NCI-H2107 treated with DMSO at 0.1 percent for 48 hours (cell line): ENCODE measurements around the gene WWP2.
A peak's percentile ranks its signal among the peaks of the same experiment; 100 is the strongest.
"Not testable (repeated sequence)": the region's sequence is repeated elsewhere in the genome, so short reads cannot be mapped to it uniquely, and the experiment has no call there.

Source experiments
- DNase-seq: peaks from one replicate; lab custom pipeline; 2025; ENCODE audit not compliant: unreplicated experiment; lab: John Stamatoyannopoulos, UW

Gene WWP2

DNA sequence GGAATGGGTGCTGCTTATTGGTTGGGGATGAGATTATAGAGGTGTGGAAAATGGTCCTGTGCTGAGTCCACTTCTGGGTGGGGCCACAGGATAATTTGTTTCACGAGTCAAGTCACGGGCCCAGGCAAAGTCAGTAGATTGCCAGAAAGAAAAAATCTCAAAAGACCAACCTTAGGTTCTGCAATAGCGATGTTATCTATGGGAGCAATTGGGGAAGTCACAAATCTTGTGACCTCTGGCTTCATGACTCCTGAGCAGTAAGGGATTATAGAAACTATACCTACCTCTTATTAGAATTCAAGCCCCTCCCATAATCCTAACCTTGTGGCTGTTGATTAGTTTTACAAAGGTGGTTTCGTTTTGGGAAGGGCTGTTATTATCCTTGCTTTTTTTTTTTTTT, 31.4 kb downstream of the WWP2 start:
- no peak for DNase-seq

DNA sequence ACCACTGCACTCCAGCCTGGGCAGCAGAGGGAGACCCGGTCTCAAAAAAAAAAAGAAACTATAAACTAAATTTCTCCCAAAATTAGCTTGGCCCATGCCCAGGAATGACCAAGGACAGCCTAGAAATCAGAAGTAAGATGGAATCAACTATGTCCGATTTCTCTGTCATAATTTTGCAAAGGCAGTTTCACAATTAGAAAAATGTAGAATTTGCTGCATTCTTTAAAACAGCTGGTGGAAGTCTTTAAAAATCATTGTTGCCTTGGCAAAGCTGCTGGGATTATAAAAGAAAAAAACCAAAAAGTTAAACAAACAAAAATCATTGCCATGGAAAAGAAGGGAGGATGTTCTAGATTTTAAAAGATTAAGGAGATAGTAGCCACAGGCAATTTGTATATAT, 32.4 kb downstream of the WWP2 start:
- DNase-seq, result no peak

DNA sequence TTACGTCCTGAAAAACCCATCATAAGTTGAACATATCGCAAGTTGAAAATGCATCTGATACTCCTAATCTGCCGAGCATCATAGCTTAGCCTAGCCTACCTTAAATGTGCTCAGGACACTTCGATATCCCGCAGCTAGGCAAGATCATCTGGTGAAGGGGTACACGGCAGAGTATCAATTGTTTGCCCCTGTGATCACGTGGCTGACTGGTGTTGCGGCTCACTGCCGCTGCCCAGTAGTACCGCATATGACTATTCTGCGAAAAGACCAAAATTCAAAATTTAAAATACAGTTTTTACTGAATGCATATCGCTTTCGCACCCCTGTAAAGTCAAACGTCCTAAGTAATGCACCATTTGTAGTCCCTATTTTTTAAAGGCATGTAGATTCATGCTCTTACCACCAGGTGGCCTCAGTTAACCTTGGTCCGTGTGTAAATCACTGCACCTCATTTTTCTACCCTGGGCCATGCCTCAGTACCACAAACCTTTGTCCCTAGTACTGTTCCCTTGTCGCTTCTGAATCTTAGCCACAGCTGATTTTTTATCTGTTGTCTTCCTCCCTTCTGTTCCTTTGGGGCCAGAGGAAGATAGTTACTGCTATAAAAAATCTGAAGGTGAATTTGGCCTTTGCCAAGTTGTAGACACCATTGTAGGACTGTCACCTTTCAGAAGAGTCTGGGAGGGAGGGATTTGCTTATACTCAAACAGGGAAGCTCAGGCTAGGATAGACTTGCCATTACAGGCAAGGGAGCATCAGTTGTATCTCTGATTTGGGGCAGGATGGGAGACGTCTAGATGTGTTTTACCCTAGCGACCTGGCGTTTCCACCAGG, 34.4 kb downstream of the WWP2 start:
- peak; percentile 31 for DNase-seq

DNA sequence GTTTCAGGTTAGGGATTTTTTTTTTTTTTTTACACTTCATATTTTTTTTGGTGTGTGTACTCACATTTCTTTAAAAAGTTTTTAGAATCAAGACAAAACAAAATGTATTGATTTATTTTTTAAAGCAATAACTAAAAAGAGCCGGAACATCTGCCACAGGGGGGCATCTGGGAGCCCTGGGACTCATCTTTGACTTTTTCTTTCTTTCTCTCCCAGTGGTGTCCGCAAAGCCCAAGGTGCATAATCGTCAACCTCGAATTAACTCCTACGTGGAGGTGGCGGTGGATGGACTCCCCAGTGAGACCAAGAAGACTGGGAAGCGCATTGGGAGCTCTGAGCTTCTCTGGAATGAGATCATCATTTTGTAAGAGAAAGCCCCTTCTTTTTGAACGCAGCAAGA, 36.3 kb downstream of the WWP2 start:
- DNase-seq, result no peak

DNA sequence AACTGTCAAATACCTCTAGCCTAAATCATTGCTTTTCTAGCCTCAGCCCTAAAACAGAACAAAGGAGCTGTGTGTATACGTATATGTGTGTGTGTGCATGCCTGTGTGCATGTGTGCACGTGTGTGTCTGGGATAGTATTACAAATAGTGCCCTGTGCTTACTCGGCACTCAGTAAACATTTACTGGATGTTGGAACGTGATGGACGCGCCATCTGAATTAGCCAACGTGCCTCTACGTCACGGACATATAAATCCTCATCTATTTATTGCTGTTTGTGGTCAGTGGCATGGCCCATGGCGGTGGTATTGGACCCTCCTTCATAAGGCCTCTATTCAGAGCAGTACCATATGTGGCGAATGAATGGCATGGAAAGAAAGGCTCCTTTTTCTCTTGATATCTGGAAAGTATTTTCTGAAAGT, 37.5 kb downstream of the WWP2 start:
- DNase-seq, result no peak

DNA sequence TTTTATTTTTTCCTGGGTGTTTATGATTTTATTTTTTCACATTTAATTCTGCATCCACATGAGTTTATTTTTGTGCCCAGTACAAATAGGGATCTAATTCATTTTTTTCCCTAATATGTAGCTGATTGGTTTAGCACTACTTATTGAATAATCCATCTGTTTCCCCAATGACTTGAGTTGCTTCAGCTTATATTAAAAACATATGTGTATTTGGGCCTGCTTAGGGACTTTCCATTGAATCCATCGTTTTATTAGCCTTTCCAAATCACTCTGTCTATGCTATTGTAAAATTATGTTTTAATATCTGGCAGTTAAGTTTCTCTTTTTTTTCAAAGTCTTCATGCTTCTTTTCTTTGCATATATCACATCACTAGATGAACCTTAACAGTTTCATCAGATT, 42.2 kb downstream of the WWP2 start:
- DNase-seq, result no peak

DNA sequence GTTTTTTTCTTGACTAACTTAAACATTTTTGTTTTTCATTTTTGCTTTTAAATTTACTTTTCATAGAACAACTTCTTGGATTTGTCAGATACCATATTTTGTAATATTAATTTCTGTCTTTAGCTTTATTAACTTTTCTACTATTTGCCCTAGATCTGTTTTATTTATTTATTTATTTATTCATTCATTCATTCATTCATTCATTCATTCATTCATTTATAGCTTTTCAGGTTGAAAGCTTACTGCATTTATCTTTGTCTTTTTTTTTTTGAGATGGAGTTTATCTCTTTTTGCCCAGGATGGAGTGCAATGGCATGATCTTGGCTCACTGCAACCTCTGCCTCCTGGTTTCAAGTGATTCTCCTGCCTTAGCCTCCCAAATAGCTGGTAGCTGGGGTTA, 44.6 kb downstream of the WWP2 start:
- not testable (repeated sequence) for DNase-seq

DNA sequence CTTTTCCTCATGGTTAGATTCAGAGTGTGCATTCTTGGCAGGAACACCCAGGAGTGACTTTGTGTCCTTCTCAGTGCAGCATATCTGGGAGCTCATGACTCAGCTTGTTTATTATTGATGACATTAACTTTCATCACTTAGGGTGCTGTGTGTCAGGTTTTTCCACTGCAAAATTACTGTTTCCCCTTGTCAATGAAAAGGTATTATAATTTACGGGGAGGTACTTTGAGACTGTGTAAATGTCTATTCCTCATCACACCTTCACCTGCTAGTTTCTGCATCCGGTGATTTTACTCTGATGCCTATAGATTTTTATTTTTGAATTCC, 50.5 kb downstream of the WWP2 start:
- no peak for DNase-seq

DNA sequence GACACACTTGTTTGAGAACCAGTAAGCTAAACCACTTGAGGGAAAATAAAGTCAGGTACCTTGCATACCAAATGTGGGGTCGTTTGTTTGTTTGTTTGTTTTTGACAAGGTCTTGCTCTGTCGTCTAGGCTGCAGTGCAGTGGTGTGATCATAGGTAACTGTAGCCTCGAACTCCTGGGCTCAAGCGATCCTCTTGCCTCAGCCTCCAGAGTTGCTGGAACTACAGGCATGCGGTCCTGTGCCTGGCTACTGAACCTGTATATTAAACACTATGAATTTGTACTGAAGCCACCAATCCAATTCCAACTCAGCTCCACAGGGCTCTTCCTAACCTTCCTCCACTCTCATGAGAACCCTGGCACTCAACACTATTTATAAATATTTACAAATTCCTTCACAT, 51.9 kb downstream of the WWP2 start:
- no peak for DNase-seq

DNA sequence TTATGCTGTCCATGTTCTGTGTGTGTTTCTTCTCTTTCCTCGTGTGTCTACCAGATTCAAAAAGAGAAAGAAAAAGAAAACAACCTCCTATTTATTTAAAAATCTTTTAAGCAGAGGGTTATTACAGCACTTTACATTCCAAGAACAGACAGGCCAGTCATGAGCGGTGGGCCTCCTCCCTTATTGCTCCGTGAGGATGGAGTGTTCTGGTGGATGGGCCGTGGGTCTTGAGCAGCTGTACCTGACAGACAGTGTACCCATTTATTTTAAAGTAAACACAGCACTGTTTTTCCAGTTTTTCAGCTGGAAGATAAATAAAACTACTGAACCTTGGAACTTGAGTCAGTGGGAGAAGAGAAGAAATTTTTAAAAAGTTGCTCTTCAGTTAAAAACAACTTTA, 52.4 kb downstream of the WWP2 start:
- no peak for DNase-seq

DNA sequence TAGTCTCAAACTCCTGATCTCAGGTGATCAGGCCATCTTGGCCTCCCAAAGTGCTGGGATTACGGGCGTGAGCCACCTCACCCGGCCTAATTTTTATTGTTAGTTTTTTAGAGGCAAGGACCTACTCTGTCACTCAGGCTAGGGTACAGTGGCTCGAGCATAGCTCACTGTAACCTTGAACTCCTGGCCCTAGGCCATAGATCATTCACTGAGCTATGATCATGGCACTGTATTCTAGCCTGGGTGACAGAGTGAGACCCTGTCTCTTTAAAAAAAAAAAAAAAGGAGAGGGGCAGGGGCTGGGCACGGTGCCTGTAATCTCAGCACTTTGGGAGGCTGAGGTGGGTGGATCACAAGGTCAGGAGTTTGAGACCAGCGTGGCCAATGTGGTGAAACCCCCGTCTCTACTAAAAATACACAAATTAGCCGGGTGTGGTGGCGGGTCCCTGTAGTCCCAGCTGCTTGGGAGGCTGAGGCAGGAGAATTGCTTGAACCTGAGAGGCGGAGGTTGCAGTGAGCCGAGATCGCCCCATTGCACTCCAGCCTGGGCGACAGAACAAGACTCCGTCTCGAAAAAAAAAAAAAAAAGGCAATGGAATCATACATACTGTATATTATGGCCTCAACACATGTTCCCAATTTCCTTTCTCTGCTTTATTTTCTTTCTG, 53.2 kb downstream of the WWP2 start:
- not testable (repeated sequence) for DNase-seq

DNA sequence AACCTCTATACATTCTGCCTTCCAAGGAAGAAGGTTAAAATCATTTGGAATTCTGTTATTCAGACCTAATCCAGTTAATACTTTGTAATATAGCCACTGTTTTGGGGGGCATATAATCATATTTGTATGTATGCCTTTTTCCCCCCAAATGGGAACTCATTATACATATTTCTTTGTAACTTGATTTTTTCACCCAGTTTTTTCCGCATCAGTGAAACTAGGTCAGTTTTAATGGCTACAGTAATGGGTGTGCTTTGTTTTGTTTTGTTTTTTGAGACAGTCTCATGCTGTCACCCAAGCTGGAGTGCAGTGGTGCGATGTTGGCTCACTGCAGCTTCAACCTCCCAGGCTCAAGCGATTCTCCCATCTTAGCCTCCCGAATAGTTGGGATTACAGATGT, 54.9 kb downstream of the WWP2 start:
- no peak for DNase-seq

DNA sequence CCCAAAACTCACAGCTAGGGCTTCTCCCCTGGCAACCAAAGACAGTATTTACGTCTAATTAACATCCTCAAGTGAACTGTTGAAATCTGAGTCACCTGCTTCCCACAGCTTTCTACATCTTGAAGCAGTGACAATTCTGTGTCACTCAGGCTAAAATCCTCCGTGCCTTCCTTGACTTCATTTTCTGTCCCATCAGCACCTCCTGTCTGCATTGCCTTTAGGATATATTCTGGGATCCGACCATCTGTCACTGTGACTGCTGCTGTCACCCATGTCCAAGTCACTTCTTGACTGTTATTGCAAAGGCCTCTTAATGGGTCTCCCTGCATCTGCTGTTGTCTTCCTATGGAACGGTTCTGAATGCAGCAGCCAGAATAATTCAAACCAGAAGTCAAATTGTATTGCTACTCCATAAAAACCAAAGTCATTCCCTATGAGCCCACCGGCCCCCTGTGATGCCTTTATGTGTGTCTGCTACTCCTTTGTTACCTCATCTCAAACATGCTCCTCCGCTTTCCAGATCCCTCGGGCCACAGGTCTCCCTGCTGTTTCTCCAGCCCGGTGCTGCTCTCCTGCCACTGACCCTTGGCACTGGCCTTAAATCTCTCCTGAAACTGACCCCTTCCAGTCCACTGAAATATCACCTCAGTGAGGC, 56.9 kb downstream of the WWP2 start:
- no peak for DNase-seq

DNA sequence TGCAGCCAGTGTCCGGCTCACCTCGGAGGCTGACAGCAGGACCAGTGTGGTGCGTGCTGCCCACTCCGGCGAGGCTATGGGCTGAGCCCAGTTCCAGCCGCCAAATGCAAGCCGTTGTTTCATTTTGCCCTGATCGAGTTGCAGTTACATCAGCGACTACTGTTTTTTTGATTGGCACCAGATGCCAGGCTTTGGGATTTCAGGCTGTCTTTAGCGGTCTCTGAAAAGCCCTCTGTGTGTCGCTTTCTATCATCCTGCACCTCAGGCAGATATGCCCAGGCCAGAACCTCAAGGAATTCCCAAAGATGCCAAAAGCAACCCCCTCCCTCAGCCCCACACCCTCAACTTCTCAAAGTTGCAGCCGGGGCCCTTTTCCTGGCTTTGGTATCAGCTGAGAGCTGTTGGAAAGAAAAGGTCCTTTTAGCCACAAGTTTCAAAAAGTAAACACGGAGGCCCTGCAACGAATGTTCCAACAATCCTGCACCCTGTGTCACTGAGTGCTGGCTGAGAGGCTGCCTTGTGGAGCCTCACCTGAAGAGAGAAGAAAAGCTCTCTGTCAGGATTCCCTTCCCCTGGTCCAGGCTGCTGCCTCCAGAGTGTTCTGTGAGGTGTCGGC, 58.9 kb downstream of the WWP2 start:
- peak; percentile 87 for DNase-seq

DNA sequence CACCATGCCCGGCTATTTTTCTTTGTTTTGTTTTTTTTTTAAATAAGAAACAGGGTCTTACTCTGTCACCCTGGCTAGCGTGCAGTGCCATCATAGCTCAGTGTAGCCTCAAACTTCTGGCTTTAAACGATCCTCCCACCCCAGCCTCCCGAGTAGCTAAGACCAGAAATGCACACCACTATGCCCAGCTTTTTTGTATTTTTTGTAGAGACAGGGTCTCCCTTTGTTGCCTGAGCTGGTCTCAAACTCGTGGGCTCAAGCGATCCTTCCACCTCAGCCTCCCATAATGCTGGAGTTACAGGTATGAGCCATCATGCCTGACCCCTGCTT, 59.7 kb downstream of the WWP2 start:
- no peak for DNase-seq

DNA sequence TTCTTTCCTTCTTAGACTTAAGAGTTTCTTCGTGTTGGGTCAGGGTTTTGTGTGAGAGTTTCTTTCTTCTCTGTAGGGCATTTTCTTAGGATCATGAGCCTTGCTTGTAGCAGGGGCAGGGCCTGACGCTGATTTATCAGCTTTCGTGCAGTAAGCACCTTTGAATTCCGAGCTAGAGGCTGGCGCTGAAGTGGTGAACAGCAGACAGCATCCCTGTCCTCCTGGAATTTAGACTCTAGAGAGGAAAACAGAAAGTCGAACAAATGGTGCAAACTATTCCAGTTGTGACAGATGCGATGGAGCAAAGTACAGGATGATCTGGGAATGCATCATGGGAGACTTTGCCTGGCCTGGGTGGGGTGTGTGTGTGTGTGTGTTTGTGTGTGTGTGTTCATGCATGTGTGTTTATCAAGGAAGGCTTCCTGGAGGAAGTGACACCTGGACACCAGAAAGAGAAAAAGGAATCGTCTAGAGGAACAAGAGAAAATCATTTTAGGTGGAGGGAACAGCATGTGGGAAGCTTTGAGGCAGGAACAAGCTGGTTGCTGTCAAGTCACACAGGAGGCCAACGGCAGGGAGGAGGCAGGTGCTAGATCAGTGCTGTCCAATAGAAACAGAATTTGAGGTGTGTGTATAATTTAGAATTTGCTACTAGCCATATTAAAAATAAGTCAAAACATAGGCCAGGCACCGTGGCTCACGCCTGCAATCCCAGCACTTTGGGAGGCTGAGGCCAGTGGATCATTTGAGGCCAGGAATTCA, 60.2 kb downstream of the WWP2 start:
- DNase-seq, result no peak

DNA sequence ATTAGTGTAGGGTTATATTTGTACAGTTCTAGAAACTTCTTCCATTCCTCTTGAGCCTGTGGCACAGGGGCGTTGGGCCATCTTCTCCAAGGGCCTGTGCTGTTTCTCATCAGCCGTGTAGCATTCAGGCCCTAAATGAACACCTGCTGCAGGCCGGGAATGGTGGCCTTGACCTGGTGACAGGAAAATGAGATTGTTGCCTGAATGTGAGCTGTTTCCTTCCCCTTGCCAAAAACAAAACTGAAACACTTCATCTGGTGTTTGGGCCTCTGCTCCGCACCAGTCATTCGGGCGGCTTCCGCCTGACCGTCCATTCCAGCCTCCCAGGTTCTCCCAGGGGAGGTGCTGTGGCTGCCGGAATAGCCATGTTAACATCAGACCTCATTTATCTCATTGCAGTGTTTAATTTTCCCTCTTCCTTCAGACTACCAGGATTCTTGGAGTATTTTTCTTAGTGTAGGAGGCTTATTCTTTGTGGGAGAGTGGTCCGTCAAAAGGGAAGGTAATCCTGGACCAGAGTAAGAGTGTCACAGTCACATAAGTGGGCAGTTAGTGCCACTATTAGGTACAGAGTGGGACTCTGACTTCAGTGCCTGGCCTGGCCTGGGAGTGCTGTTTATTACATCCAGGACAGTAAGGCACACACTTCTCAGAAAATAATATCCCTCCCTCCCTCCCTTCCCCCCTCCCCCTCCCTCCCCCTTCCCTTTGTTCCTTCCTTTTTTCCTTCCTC, 61.9 kb downstream of the WWP2 start:
- no peak for DNase-seq

DNA sequence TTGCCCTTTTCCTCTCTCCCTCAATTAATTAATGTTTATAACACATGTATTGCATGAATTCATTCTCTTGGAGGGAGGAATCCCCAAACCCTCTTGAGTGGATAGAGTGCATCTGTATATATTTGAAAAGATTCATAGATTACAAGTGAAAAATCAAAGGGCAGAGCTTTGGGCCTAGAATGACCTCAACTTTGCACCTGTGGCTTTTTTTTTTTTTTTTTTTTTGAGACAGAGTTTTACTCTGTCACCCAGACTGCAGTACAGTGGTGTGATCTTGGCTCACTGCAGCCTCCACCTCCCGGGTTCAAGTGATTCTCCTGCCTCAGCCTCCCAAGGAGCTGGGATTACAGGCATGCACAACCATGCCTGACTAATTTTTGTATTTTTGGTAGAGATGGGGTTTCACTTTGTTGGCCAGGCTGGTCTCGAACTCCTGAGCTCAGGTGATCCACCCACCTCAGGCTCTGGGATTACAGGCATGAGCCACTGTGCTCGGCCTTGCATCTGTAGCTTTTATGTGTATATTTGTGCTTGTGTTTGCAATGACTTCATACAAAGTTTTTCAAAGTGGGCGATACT, 62.5 kb downstream of the WWP2 start:
- not testable (repeated sequence) for DNase-seq

DNA sequence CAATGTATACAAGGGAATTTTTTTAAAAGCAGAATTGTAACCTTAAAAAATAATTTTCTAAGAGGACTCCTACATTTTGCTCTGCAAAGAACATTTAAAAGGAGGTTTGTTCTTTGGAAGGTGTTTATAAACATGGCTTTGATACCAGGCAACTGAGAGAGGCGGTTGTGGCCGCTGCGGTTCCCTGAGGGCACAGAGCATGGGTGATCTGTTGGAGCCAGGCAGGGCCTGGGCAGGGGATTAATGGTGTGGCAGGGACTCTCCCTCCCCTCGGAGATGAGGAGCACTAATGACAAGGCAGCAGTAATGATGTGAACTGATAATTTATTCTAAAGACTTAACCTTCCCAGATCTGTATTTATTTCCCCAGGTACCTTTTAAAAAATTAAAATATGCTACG, 65.4 kb downstream of the WWP2 start:
- DNase-seq, result no peak

DNA sequence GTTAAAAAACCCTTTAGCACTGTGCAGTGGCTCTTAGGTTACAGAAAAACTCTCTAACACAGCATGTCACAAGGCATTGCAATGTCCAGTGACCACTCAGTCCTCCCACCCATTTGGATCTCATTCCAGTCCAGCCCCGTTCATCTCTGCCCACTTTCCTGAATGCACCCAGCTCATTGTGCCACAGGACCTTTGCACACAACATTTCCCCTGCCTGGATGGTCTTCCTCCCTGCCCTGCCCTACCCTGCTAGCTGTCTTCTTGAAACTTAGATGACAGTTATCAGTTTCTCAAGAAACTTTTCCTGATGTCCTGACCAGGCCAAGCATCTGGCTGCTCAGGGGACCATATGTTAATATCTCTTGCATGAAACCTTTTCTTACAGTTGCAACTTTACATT, 67.2 kb downstream of the WWP2 start:
- no peak for DNase-seq
